NCI-H446 (cell line): Measurements from ENCODE around the gene KCNH5.

Experiments used
- DNase-seq, 2 experiments: peaks; one replicate each; lab custom pipeline; 2025; lab: John Stamatoyannopoulos, UW

KCNH5 gene

GRCh38 chr14:62988967-62989366, 56.3 kb downstream of the KCNH5 start:
- DNase-seq = no peak

DNA sequence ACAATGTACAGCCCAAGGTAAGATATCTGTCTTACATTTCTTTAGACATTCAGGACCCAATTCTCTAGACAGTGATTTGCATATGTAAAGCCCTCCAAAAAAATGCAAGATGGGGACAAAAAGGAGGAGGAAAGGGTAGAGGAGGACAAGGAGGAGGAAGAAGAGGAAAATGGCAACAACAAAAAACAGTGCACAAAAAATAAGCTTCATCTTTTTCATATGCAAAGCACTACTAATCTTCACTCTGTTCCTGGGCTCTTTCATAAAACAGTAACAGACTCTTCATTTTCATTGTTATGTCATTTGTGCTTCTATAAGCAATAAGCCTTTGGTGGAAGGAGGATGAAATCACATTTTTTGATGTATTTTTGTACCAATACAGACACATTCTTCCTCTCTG, 61.4 kb downstream of the KCNH5 start:
- no peak for DNase-seq

DNA sequence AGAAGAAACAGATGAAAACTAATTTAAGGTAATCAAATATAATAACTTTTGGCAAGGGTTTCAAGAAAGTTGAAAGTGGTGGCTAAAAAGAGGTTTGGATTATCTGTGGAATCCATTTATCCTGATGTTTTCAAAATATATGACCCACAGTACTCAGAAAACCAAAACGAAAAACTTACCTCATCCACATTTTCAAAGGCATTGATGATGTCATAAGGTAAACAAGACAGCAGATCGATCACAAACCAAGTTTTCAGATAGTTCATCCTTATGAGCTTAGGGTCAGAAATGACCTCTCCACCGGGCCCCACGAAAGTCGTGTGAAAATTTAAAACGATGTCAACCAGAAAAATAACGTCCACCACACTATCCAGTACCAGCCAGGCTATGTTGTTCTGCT, 64.6 kb downstream of the KCNH5 start:
- DNase-seq = no peak

DNA sequence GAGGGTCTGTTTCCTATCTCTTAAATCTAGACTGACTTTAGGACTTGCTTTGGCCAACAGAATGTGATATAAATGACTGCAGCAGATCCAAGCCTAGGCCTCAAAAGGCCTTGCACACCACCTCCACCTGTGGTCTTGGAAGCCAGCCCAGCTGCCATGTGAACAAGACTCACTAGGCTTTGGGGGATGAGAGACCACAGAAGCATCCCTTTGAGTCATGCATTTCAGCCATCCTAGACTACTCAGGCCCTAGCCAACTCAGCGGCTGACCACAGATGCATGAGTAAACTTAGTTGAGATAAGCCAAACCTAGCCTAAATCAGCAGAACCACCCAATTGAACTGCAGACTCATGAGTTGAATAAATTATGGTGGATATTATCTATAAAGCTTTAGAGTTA, 87.7 kb downstream of the KCNH5 start:
- DNase-seq = no peak

GRCh38 chr14:62956413-62956812, 88.8 kb downstream of the KCNH5 start:
- DNase-seq = no peak

GRCh38 chr14:62954165-62954564, 91.1 kb downstream of the KCNH5 start:
- no peak for DNase-seq

DNA sequence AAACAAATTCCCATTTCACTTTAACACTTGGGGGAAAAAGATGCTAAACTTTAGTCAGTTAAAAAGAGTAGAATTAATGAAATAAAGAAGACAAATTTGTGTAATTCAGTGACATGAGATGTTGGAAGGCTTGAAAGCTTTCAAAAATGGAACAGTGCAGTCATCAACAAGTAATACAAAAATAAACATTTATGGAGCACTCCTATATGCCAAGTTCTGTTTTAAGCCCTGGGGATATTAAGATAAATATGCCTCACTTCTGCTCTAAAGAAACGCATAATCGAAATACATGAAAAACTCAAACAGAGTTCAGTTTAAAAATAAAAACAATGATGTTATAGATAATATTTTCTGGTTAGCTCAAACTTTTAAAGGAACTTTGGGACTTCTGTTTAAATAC, 93.0 kb downstream of the KCNH5 start:
- no peak for DNase-seq

- DNase-seq = no peak
Observed at GRCh38 chr14:62947301-62947700, 98.0 kb downstream of the KCNH5 start.

- no peak for DNase-seq
Observed at GRCh38 chr14:62946221-62946620, 99.0 kb downstream of the KCNH5 start.

DNA sequence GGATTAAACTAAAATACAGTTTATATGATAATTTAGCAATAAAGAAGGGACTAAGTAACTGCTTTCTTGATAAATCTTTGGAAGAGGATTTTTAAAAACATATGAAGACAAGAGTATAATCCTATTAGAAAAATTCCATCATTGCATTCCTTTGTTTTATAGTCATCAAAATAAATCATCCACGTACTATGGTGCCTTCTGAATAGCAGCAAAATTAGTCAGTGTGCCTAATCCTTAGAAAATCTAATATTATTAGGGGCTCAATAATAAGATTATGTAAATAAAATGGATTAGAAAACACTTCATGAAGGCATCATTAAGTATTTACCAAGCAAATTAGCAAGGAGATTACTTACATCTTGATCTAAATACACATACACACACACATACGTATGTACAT, 102.1 kb downstream of the KCNH5 start:
- no peak for DNase-seq

GRCh38 chr14:62939970-62940369, 105.3 kb downstream of the KCNH5 start:
- DNase-seq = no peak

- DNase-seq = no peak
Observed at GRCh38 chr14:62938778-62939177, 106.5 kb downstream of the KCNH5 start.

GRCh38 chr14:62934439-62934838, 110.8 kb downstream of the KCNH5 start:
- DNase-seq = no peak

GRCh38 chr14:62921466-62921865, 123.8 kb downstream of the KCNH5 start:
- DNase-seq = no peak

GRCh38 chr14:62916551-62916950, 128.7 kb downstream of the KCNH5 start:
- no peak for DNase-seq

DNA sequence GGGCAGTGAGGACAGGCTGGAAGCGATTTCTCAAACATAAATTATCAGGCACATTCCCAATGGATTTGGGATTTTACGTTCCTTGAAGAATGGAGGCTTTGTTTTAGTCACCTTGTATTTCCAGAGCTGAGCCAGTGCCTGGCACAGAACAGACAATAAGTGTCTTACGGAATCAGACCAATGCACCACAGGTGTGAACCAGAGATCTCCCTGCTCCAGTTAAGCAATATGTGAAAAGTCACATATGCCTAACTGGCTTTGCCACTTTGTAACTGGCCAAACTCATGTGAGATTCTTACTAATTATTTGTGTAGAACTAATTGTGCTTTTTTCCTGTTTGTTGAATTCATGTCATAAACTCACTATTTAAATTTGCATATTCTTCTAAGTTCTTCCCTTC, 130.4 kb downstream of the KCNH5 start:
- DNase-seq = no peak

DNA sequence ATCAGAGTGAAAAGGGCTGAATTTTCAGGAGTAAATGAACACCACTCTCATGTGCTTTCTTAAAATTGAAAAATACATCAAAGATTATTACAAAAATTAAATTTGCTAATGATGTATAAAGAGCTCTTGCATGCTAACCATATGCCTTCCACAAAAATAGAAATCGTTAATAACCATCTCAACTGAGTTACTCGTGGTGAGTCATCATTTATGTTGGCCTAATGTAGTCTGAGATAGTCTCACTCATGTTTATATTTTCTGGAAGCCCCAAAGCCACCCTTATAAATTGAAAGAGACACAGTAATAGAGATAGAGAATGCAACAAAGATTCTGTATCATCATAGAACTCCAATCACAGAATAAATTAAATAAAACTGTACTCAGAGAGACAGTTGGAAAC, 131.2 kb downstream of the KCNH5 start:
- DNase-seq = no peak

- no peak for DNase-seq
Observed at GRCh38 chr14:62908506-62908905, 136.8 kb downstream of the KCNH5 start.

GRCh38 chr14:62905566-62905965, 139.7 kb downstream of the KCNH5 start:
- no peak for DNase-seq

GRCh38 chr14:62897771-62898170, 147.5 kb downstream of the KCNH5 start:
- no peak for DNase-seq

GRCh38 chr14:62896932-62897456, 148.3 kb downstream of the KCNH5 start:
- DNase-seq = no peak

DNA sequence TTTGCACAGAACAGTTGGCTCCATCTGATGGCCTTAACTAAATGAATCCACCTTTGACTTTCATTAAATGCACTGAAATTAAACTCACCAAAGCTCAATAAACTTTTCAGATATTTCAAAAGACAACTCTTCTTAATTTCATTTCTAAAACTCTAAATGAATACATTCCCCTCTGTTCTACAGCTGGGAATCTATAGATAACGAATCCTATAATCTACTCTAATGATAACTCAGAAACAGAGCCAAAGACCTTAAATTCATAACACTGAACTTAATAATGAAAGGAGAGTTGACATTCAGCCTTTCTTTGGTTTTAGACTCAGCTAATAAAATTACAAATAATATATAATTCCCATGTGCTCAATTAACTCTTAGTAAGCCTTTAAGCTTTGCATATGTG, 150.5 kb downstream of the KCNH5 start:
- DNase-seq = no peak

GRCh38 chr14:62889364-62889763, 155.9 kb downstream of the KCNH5 start:
- peak in 1 of 2 experiments; percentile 1 for DNase-seq

GRCh38 chr14:62886461-62886860, 158.8 kb downstream of the KCNH5 start:
- no peak for DNase-seq

- DNase-seq = no peak
Observed at GRCh38 chr14:62885451-62885850, 159.8 kb downstream of the KCNH5 start.
